HL-60/S4 treated with retinoic acid at 250 ng/mL for 4 days and 3 days (cell line): ENCODE measurements around the gene THRSP.
"Not testable (repeated sequence)": the region's sequence is repeated elsewhere in the genome, so short reads cannot be mapped to it uniquely, and the experiment has no call there.

Experiments used
- in situ Hi-C: fragments of 300-500 bp; cut with MboI; formaldehyde crosslinking; loops from 2 replicates; pipeline ENCODE4 v1.7.0; 2022; ENCODE audit warnings: low sequenced_read_pairs

THRSP gene

GRCh38 chr11:78086521-78087074 is 22.9 kb downstream of the THRSP start:
- in situ Hi-C loops, result not testable (repeated sequence)

DNA sequence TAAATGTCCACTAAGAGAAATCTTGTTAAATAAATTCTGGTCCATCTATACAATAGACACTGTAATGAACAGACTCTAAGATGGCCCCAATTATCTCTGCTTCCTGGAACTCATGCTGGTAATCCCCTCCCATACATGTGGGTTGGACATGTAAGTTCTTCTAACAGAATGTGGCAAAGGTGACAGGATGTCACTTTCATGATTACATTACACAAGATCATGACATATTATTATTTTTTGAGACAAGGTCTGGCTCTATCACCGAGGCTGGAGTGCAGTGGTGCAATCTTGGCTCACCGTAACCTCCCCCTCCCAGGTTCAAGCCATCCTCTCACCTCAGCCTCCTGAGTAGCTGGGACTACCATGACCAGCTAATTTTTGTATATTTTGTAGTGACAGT is 30.6 kb downstream of the THRSP start:
- in situ Hi-C loops, result no loop called here

DNA sequence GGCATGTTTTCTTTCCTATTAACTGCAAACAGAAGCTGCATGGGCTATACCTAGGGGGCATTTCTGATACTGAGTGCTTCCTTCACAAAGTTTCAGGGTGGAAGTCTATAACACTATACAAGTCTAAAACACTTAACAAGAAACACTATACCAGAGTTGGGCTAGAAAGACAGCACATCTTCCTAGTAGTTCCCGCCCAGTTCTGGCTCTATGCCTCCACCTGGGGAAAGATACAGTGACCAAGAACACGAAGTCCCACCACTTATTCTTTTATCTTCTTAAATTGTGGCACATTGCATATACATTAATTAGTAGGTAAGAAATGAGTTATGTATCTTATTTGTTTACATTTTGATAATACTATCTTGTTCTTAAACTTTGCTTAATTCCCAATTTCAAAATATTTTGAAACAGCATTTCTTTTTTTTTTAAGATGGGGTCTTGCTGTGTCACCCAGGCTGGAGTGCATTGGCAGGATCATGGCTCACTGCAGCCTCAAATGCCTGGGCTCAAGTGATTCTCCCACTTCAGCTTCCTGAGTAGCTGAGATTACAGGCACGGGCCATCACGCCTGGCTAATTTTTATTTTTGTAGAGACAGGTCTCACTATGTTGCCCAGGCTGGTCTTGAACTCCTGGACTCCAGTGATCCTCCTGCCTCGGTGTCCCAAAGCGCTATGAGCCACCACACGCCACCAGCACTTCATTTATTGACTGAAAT is 34.2 kb downstream of the THRSP start:
- in situ Hi-C loops, result no loop called here

DNA sequence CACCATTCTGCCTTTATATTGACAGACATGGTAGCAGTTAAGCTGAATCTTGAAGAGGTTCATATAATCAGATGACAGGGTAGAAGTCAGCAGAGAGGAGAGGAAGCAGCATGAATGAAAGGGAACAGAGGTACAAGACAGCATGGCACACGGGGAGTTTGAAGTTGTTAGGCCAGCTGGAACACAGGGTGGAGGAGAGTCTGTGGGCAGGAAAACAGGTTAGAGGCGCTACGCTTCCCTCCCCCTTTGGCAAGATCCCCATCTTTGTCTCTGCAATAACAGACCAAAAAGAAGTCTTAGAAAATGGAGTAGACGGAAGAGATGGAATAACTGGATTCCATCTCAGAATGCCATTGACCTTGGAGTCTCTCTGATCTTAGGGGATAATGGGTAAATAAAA is 36.0 kb downstream of the THRSP start:
- in situ Hi-C loops, result no loop called here

DNA sequence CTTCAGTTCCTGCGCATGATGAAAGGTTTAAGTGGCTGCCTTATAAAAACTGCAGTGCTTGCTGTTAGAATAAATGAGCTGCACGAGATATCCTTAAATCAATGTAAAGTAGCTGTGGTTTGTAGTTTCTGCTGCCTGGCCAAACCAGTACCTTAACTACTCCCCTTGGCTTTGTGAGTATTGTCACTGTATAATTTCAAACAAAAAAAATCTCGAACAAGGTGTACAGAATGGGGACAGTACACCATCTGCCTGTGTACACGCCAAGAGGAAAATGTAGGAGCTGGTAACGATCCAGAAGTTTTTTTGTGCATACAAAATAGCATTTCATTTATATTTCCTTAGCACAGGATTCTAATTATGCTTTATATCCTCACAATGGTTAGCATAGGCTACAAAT is 36.6 kb downstream of the THRSP start:
- in situ Hi-C loops, result no loop called here

- in situ Hi-C loops, result no loop called here
These were observed 37.2 kb downstream of the THRSP start for GRCh38 chr11:78100676-78101472.

DNA sequence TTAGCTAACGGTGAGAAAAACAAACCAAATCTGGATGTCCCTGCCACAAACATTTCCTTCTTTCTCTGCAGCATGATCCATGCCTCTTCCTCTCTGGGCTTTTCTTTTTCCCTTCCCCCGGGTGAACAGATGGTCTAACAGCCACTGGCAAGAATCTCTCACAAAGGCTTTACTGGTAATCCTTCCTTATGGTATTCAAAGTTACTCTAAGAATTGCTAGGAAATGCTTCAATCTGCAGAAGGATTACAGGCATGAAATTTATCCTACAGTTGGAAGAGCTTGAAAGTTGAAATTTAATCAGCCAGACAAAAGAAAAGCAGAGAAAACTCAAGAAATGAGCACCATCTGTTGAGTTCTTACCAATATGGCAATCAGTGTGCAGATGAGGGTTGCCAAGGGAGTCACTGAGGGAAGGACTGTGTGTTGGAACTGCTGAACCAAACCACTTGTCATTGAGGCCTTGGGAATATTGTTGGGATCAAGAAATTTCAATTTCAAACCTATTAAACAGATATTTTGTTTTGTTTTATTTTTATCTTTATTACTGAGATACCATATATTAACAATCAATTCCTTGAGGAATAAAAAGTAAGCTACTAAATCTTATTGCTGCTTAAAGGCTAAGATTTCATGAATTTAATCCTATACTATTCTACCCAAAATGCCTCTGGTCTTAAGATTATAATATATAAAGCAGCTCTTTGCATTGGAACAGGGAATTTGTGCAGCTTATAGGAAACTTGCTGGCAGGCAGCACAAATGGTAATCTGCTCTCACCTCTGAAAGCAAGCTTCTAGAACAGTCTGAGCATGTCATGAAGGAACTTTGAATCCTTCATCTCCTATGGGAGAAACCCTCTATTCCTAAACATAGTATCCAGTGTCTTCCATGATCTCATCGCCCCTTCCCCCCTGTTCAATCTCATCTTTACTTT is 45.7 kb downstream of the THRSP start:
- in situ Hi-C loops, result no loop called here

DNA sequence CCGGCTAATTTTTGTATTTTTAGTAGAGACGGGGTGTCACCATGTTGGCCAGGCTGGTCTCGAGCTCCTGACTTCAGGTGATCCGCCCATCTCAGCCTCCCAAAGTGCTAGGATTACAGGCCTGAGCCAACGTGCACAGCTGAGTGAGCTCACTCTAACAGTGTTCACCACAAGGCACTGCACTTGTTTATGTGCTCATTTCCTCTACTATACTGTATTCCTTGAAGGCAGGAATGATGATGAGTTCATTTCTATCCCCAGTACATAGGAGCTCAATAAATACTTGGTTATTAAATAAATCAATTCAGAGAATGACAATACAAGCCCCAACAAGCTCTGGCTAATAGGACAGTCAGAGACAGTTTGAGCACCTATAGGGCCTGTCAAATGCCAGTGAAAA is 46.7 kb downstream of the THRSP start:
- in situ Hi-C loops, result no loop called here

DNA sequence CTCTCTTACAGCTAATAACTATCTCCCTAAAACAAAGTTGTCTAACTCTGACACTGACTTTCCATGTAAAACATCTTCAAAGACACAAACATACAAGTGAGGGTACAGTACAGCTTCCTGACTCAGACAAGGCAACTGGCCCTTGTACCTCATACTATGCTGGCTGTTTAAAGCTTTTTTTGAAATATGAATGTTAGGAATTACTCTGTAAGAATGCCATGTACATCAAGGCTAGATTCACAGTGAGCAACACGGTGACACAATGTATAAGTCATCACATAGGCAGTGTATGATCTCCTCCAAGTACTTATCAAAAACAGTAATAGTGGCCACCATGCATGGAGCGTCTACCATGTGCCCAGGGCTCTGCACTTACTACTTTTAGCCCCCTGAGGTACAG is 47.2 kb downstream of the THRSP start:
- in situ Hi-C loops, result no loop called here

DNA sequence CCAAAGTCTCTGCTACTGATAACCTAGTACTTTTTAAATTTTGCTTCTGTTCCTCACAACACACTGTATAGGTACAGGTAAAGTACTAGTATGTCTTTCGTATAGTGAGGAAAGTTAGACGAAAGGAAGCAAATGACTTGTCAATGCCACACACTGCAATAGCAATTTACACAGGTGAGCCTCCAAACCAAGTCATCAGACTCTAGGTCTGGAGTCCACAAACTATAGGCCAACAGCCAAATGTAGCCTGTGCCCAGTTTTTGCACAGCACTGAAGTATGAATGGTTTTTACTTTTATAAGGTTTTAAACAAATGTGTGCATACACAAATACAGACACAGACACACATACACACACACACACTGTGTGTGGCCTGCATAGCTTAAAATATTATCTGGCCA is 47.6 kb downstream of the THRSP start:
- in situ Hi-C loops, result no loop called here

DNA sequence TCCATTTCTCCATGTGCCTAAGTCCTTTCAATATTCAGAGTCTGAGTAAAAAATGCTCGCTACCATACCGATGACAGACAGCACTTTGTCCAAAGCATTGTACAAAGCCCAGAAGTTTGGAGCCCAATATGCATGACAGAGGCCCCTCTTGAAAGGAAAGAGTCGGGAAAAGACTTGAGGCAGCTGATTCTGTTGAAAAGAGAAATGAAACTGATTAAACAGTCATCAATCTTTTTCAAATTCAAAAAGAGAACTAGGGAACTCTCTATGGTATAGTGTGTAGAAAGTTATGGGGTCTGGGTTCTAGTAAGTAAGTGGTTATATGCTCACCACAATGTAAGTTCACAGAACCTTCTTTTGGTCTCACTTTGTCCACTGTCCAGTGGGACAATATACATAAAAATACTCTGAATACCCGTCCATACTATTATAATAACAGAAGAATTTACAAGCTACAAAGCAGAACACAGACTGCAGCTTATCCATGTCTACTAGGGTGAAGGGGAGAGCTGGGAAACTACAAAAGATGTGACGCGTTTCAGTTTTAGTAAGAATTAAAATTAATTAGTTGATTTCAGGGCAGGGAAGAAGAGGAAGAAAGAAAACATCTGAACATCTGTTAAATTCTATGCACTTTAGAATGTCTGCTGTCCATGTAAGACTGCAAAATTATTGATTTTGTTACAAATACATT is 49.1 kb downstream of the THRSP start:
- in situ Hi-C loops, result no loop called here
